Measurements from ENCODE around the gene GNG5. TPM values are rescaled to one million over a fixed set of nuclear protein-coding genes. Genes with fewer than 3 reads are reported as not detected.
"Not testable (repeated sequence)": the region's sequence is repeated elsewhere in the genome, so short reads cannot be mapped to it uniquely, and the experiment has no call there.

The GNG5 gene
- total RNA-seq, 1 donor: 17.3 TPM

DNA sequence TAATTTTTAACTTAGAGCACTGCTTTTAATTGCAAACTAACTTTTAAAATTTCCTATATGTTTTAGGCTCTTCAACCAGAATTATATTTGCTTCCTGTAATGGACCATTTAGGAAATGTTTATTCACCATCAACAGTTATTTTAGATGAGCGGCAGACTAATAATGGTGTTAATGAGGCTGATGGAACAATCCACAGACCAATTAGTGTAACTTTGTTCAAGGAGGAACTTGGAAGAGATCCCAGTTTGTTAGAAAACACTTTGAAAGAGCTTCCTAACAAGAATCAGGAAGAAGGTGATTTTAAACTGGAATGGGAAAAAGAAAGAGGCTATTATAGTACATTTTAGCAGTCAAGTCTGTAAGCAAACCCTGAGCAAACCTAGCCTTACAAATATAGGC lies 19.4 kb upstream of the GNG5 start:
- no peak for DNase-seq (ENCODE audit: low read depth)
- no peak overlapping the region for H3K4me3 ChIP-seq (ENCODE audit: low read depth, low read length)
- TF ChIP-seq, protein P1, sequence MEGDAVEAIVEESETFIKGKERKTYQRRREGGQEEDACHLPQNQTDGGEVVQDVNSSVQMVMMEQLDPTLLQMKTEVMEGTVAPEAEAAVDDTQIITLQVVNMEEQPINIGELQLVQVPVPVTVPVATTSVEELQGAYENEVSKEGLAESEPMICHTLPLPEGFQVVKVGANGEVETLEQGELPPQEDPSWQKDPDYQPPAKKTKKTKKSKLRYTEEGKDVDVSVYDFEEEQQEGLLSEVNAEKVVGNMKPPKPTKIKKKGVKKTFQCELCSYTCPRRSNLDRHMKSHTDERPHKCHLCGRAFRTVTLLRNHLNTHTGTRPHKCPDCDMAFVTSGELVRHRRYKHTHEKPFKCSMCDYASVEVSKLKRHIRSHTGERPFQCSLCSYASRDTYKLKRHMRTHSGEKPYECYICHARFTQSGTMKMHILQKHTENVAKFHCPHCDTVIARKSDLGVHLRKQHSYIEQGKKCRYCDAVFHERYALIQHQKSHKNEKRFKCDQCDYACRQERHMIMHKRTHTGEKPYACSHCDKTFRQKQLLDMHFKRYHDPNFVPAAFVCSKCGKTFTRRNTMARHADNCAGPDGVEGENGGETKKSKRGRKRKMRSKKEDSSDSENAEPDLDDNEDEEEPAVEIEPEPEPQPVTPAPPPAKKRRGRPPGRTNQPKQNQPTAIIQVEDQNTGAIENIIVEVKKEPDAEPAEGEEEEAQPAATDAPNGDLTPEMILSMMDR (IDR thresholded peaks at IDR 0.05; ENCODE audit: insufficient read depth, low read depth, low read length): no peak

DNA sequence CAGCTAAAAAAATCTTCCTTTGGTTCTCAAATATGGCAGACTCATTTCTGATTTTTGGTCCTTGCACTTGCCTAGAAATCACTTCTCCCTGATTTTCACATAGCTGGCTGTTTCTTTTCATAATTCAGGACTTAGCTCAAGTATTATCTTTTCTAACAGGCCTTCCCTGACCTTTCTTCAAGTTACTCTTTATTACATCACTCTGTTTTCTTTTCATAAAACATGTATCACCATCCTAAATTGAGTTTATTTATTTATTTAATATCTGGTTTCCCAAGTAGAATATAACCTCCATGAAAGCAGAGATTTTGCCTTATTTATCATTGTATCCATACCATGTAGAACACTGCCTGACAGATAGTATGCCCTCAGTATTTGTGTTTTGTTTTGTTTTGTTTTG lies 18.2 kb upstream of the GNG5 start:
- H3K4me3 ChIP-seq (ENCODE audit: low read depth, low read length): no peak overlapping the region
- DNase-seq (ENCODE audit: low read depth): no peak
- TF ChIP-seq, protein P1 (IDR thresholded peaks at IDR 0.05; ENCODE audit: insufficient read depth, low read depth, low read length): no peak

DNA sequence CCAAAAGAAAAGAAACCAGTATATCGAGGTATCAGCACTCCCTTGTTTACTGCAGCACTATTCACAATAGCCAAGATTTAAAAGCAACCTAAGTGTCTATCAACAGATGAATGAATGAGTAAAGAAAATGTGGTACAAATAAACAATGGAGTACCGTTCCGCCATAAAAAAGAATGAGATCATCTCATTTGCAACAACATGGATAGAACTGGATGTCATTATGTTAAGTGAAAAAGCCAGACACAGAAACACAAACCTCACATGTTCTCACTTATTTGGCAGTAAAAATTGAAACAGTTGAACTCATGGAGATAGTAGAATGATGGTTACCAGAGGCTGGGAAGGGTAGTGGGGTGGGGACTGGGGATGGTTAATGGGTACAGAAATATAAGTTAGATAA lies 4.3 kb upstream of the GNG5 start:
- no peak overlapping the region for H3K4me3 ChIP-seq (ENCODE audit: low read depth, low read length)
- DNase-seq (ENCODE audit: low read depth): no peak
- TF ChIP-seq, protein P1 (IDR thresholded peaks at IDR 0.05; ENCODE audit: insufficient read depth, low read depth, low read length): no peak

DNA sequence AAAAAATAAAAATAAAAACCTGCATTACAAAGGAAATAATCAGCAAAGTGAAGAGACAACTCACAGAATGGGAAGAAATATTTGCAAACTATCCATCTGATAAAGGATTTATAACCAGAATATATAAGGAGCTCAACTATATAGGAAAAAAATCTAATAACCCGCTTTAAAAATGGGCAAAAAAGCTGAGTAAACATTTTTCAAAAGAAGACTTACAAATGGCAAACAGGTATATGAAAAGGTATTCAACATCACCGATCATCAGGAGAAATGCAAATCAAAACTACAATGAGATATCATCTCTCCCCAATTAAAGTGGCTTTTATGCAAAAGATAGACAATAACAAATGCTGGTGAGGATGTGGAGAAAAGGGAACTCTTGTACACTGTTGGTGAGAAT lies 3.8 kb upstream of the GNG5 start:
- no peak overlapping the region for H3K4me3 ChIP-seq (ENCODE audit: low read depth, low read length)
- DNase-seq (ENCODE audit: low read depth): no peak
- TF ChIP-seq, protein P1 (IDR thresholded peaks at IDR 0.05; ENCODE audit: insufficient read depth, low read depth, low read length): no peak

DNA sequence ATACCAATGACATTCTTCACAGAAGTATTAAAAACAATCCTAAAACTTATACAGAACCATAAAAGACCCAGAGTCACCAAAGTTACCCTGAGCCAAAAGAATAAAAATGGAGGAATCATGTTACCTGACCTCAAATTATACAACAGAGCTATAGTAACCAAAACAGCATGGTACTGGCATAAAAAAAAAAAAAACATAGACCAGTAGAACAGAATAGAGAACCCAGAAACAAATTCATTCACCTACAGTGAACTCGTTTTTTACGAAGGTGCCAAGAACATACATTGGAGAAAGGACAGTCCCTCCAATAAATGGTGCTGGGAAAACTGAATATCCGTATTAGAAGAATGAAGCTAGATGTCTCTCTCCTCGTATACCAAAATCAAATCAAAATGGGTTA lies 2.6 kb upstream of the GNG5 start:
- DNase-seq (ENCODE audit: low read depth): no peak
- H3K4me3 ChIP-seq (ENCODE audit: low read depth, low read length): no peak overlapping the region
- TF ChIP-seq, protein P1 (IDR thresholded peaks at IDR 0.05; ENCODE audit: insufficient read depth, low read depth, low read length): no peak

DNA sequence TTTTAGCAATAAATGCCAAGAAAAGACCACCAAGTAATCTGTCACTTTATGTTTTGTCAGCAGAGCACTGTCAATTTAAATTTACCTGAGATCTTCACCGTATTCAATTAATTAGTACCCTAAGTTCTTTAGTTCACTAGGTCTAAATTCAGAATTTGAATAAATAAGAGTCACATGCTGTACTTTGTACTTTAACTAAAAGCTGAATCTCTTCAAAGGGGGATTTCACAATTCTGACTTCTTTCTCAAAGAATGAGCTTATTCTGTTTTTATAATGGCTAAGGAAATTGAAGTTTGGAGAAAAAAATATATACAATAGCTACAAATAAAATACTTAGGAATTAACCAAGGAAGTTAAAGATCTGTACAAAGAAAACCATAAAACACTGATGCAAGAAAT lies 2.1 kb upstream of the GNG5 start:
- no peak for DNase-seq (ENCODE audit: low read depth)
- no peak overlapping the region for H3K4me3 ChIP-seq (ENCODE audit: low read depth, low read length)
- TF ChIP-seq, protein P1 (IDR thresholded peaks at IDR 0.05; ENCODE audit: insufficient read depth, low read depth, low read length): no peak

DNA sequence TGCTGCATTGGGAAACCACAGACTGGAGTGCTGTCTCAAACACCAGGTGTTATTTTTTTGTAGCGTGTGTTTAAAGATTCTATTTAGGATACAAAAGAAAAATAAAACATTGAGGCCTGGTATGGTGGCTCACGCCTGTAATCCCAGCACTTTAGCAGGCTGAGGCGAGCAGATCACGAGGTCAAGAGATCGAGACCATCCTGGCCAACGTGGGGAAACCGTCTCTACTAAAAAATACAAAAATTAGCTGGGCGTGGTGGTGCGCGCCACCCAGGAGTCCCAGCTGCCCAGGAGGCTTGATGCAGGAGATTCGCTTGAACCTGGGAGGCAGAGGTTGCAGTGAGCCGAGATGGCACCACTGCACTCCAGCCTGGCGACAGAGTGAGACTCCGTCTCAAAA lies 1.5 kb upstream of the GNG5 start:
- peak; percentile 17 for DNase-seq (ENCODE audit: low read depth)
- not testable (repeated sequence) for H3K4me3 ChIP-seq (ENCODE audit: low read depth, low read length)
